Liver (tissue), 9 donors: Measurements from ENCODE around the gene SLC5A6. TPM values are rescaled to one million over a fixed set of nuclear protein-coding genes. Genes with fewer than 3 reads are reported as not detected.

Experiments
- DNase-seq: peaks from one replicate; pipeline ENCODE4 v3.0.0-alpha.2; 2017; ENCODE audit warnings: low spot score
- H3K27ac ChIP-seq, 2 donors: one replicate each; pipeline ENCODE4 v1.7.0; 2013; ENCODE audit warnings: inconsistent platforms in 2 of 2, low read length in 2 of 2, control low read depth in 1 of 2, low read depth in 1 of 2, mild to moderate bottlenecking in 1 of 2
- H3K27me3 ChIP-seq, 4 donors: one replicate each; pipeline versions ENCODE4 v1.6.1 to v1.7.0; 2013; ENCODE audit warnings: low read length in 3 of 4, inconsistent platforms in 1 of 4, mild to moderate bottlenecking in 1 of 4, moderate library complexity in 1 of 4; ENCODE audit not compliant: control insufficient read depth in 4 of 4, insufficient read depth in 4 of 4
- H3K36me3 ChIP-seq, 4 donors: one replicate each; pipeline versions ENCODE4 v1.6.1 to v1.7.0; 2013; ENCODE audit warnings: low read length in 3 of 4, mild to moderate bottlenecking in 3 of 4, low read depth in 1 of 4, moderate library complexity in 1 of 4; ENCODE audit not compliant: control insufficient read depth in 4 of 4, insufficient read depth in 3 of 4
- H3K4me1 ChIP-seq, 4 donors: one replicate each; pipeline versions ENCODE4 v1.6.1 to v1.7.0; 2013; ENCODE audit warnings: low read length in 3 of 4, mild to moderate bottlenecking in 3 of 4, moderate library complexity in 1 of 4; ENCODE audit not compliant: control insufficient read depth in 4 of 4, insufficient read depth in 4 of 4
- H3K4me3 ChIP-seq, 3 donors: one replicate each; pipeline versions ENCODE4 v1.6.1 to v1.7.0; 2013; ENCODE audit warnings: low read length in 3 of 3, control low read depth in 1 of 3, low read depth in 1 of 3, mild to moderate bottlenecking in 1 of 3
- H3K9ac ChIP-seq, 2 donors: one replicate each; pipeline ENCODE4 v1.7.0; 2013; ENCODE audit warnings: low read length in 2 of 2, mild to moderate bottlenecking in 2 of 2, moderate library complexity in 2 of 2, control low read depth in 1 of 2, low read depth in 1 of 2
- H3K9me3 ChIP-seq, 4 donors: one replicate each; pipeline versions ENCODE4 v1.6.1 to v1.7.0; 2013; ENCODE audit warnings: low read length in 3 of 4; ENCODE audit not compliant: control insufficient read depth in 4 of 4
- EGR1 ChIP-seq, 2 donors: IDR thresholded peaks; 2 replicates each; pipeline ENCODE4 v1.6.1; 2016 to 2018; ENCODE audit warnings: antibody characterized with exemption in 2 of 2, low read depth in 2 of 2
- FOXA1 ChIP-seq: IDR thresholded peaks from 2 replicates; pipeline ENCODE4 v1.6.1; 2016; ENCODE audit warnings: antibody characterized with exemption
- FOXA2 ChIP-seq: IDR thresholded peaks from 2 replicates; pipeline ENCODE4 v1.6.1; 2016; ENCODE audit warnings: antibody characterized with exemption
- GABPA ChIP-seq, 2 donors: IDR thresholded peaks in 1 of 2; conservative IDR thresholded peaks in 1 of 2; 2 replicates each; pipeline ENCODE4 v1.6.1; 2016; ENCODE audit warnings: antibody characterized with exemption in 2 of 2, mild to moderate bottlenecking in 1 of 2, moderate library complexity in 1 of 2
- HNF4A ChIP-seq, 2 donors: conservative IDR thresholded peaks; 2 replicates each; pipeline ENCODE4 v1.6.1; 2016; ENCODE audit warnings: antibody characterized with exemption in 2 of 2, mild to moderate bottlenecking in 2 of 2
- HNF4G ChIP-seq: IDR thresholded peaks from 2 replicates; pipeline ENCODE4 v1.6.1; 2016; ENCODE audit warnings: antibody characterized with exemption
- JUND ChIP-seq, 2 donors: IDR thresholded peaks; 2 replicates each; pipeline ENCODE4 v1.6.1; 2016; ENCODE audit warnings: antibody characterized with exemption in 2 of 2
- NR2F2 ChIP-seq: IDR thresholded peaks from 2 replicates; pipeline ENCODE4 v1.6.1; 2016; ENCODE audit warnings: antibody characterized with exemption
- RAD21 ChIP-seq, 2 donors: IDR thresholded peaks; 2 replicates each; pipeline ENCODE4 v1.6.1; 2016; ENCODE audit warnings: antibody characterized with exemption in 2 of 2, mild to moderate bottlenecking in 2 of 2
- RXRA ChIP-seq, 2 donors: IDR thresholded peaks; 2 replicates each; pipeline ENCODE4 v1.6.1; 2017 to 2018; ENCODE audit warnings: antibody characterized with exemption in 2 of 2, mild to moderate bottlenecking in 1 of 2
- SP1 ChIP-seq: IDR thresholded peaks from 2 replicates; pipeline ENCODE4 v1.6.1; 2018; ENCODE audit warnings: antibody characterized with exemption, mild to moderate bottlenecking
- TAF1 ChIP-seq: conservative IDR thresholded peaks from 2 replicates; pipeline ENCODE4 v1.6.1; 2016; ENCODE audit warnings: antibody characterized with exemption, mild to moderate bottlenecking
- YY1 ChIP-seq: IDR thresholded peaks from 2 replicates; pipeline ENCODE4 v1.6.1; 2016; ENCODE audit warnings: antibody characterized with exemption, mild to moderate bottlenecking
- WGBS: extraction: QIAGEN DNeasy Blood & Tissue Kit; methylation state at CpG from one replicate; pipeline ENCODE4 v1.1.7; 2013; 5-methylcytosine and 5-hydroxymethylcytosine counted together
- polyA plus RNA-seq, 2 donors: library from polyadenylated mRNA; stranded (reverse) in 1 of 2; unstranded in 1 of 2; fragments of 200-250 nt in 1 of 2; fragments of >200 nt in 1 of 2; fragmentation: Nextera tagmentation in 1 of 2; extraction: Ambion mirVana in 1 of 2; gene quantifications; one replicate each; pipeline versions ENCODE4 v1.2.1 to v1.2.3, GENCODE V29; 2013 to 2015
- total RNA-seq, 2 donors: library from RNA; depleted of rRNA; stranded (reverse); fragments of >200 nt; gene quantifications; one replicate each; pipeline ENCODE4 v1.2.3, GENCODE V29; 2014
- TF ChIP-seq, protein P1 (sequence below): IDR thresholded peaks from 2 replicates; pipeline ENCODE4 v1.6.1; 2016; ENCODE audit warnings: antibody characterized with exemption
- TF ChIP-seq, protein P2 (sequence below): fragments of 150-350 bp; IDR thresholded peaks from 2 replicates; pipeline ENCODE4 v1.5.1; 2017; ENCODE audit warnings: improper control_type of control experiment, low read depth, low read length; ENCODE audit not compliant: missing input control
- TF ChIP-seq, protein P3 (sequence below): IDR thresholded peaks from 2 replicates; pipeline ENCODE4 v1.6.1; 2016; ENCODE audit warnings: antibody characterized with exemption, mild to moderate bottlenecking
- donor health status: healthy.
- donor health status: healthy.
- donor health status: healthy.
- donor health status: healthy.
- donor health status: healthy.

Gene SLC5A6
- total and polyA plus RNA-seq, 4 donors: 12.5 to 217 (median 73.0) TPM

DNA sequence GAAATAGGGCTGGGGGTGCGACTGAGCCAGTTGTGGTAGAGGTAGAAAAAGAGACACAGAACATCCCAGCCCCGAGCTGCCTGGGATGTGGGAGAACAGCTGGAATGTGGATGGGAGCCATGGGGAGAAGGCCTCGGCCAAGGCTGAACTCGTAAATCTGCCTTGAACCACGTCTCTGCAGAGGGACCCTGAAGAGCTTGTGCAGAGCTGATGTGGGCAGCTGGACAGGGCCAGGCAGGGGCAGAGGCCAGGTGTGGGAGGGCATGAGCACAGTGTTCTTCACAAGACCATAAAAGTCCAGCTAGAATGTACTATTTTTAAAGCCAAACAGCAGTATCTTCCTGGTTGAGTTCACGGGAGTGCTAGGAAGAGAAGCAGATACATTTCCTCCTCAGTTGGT lies 57.6 kb downstream of the SLC5A6 start:
- no peak for TF ChIP-seq NR2F2
- TF ChIP-seq, protein P1, sequence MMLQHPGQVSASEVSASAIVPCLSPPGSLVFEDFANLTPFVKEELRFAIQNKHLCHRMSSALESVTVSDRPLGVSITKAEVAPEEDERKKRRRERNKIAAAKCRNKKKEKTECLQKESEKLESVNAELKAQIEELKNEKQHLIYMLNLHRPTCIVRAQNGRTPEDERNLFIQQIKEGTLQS: no peak
- no peak for TF ChIP-seq RXRA (IDR thresholded peaks at IDR 0.05)
- no peak for TF ChIP-seq GABPA (IDR thresholded peaks at IDR 0.05 in 1 of 2, conservative IDR thresholded peaks at IDR 0.05 in 1 of 2)
- TF ChIP-seq JUND (IDR thresholded peaks at IDR 0.05): no peak
- TF ChIP-seq YY1: no peak
- TF ChIP-seq, protein P2, sequence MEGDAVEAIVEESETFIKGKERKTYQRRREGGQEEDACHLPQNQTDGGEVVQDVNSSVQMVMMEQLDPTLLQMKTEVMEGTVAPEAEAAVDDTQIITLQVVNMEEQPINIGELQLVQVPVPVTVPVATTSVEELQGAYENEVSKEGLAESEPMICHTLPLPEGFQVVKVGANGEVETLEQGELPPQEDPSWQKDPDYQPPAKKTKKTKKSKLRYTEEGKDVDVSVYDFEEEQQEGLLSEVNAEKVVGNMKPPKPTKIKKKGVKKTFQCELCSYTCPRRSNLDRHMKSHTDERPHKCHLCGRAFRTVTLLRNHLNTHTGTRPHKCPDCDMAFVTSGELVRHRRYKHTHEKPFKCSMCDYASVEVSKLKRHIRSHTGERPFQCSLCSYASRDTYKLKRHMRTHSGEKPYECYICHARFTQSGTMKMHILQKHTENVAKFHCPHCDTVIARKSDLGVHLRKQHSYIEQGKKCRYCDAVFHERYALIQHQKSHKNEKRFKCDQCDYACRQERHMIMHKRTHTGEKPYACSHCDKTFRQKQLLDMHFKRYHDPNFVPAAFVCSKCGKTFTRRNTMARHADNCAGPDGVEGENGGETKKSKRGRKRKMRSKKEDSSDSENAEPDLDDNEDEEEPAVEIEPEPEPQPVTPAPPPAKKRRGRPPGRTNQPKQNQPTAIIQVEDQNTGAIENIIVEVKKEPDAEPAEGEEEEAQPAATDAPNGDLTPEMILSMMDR: no peak
- no peak for TF ChIP-seq TAF1
- H3K4me1 ChIP-seq: no peaks in the 10 kb centered on the region
- no peaks in the 10 kb centered on the region for H3K27me3 ChIP-seq
- no peaks in the 10 kb centered on the region for H3K36me3 ChIP-seq
- no peak overlapping the region for H3K27ac ChIP-seq
- H3K9ac ChIP-seq: no peak overlapping the region
- DNase-seq: no peak
- no peaks in the 10 kb centered on the region for H3K9me3 ChIP-seq
- WGBS: 91% methylated on average over 6 of the region's 6 CpGs
- no peak overlapping the region for H3K4me3 ChIP-seq

DNA sequence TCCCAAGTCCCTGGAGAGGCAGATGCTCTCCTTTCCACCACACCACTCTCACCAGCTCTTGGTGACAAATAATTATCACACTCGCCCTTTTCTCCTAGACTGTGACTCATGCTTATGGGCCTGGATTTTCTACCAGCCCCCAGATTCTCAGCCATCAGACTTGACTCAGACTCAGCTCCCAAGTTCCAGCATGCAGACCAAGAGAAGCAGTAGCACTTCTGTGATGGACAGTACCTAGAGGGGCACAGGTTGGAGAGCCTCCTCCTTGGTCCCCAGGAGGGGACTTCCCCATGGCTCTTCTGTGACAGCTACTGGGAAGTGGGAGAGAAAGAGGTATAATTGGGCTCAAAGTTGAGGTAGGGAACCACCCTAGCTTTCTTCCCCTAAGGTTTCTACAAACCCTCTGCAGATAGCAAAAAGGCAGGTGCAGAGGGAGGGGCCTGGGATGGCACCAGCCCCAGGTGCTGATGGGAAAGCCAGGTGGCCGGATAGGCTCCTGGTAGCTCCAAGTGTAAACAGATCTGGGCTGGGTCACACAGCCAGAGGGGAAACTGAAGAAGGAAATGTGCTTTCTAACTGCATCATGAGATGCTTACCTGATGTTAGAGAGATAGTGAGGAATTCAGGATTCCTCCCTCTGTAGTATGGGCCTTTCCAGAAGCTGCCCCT lies 59.1 kb downstream of the SLC5A6 start:
- H3K9ac ChIP-seq: no peak overlapping the region
- no peak for DNase-seq
- H3K4me3 ChIP-seq: no peak overlapping the region
- no peak overlapping the region for H3K27ac ChIP-seq
- WGBS: 69% methylated on average over 2 of the region's 2 CpGs
- TF ChIP-seq SP1 (no peak), HNF4A (conservative IDR thresholded peaks at IDR 0.05) (no peak), GABPA (IDR thresholded peaks at IDR 0.05 in 1 of 2, conservative IDR thresholded peaks at IDR 0.05 in 1 of 2) (no peak), FOXA2 (no peak), RAD21 (IDR thresholded peaks at IDR 0.05) (no peak), EGR1 (IDR thresholded peaks at IDR 0.05; ENCODE audit: low read depth in 2 of 2) (no peak), FOXA1 (no peak), HNF4G (no peak), RXRA (IDR thresholded peaks at IDR 0.05) (no peak)
- TF ChIP-seq, protein P3, sequence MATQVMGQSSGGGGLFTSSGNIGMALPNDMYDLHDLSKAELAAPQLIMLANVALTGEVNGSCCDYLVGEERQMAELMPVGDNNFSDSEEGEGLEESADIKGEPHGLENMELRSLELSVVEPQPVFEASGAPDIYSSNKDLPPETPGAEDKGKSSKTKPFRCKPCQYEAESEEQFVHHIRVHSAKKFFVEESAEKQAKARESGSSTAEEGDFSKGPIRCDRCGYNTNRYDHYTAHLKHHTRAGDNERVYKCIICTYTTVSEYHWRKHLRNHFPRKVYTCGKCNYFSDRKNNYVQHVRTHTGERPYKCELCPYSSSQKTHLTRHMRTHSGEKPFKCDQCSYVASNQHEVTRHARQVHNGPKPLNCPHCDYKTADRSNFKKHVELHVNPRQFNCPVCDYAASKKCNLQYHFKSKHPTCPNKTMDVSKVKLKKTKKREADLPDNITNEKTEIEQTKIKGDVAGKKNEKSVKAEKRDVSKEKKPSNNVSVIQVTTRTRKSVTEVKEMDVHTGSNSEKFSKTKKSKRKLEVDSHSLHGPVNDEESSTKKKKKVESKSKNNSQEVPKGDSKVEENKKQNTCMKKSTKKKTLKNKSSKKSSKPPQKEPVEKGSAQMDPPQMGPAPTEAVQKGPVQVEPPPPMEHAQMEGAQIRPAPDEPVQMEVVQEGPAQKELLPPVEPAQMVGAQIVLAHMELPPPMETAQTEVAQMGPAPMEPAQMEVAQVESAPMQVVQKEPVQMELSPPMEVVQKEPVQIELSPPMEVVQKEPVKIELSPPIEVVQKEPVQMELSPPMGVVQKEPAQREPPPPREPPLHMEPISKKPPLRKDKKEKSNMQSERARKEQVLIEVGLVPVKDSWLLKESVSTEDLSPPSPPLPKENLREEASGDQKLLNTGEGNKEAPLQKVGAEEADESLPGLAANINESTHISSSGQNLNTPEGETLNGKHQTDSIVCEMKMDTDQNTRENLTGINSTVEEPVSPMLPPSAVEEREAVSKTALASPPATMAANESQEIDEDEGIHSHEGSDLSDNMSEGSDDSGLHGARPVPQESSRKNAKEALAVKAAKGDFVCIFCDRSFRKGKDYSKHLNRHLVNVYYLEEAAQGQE: no peak
- TF ChIP-seq, protein P1: no peak
- TF ChIP-seq, protein P2: no peak
- no peaks in the 10 kb centered on the region for H3K4me1 ChIP-seq
- no peaks in the 10 kb centered on the region for H3K36me3 ChIP-seq
- no peaks in the 10 kb centered on the region for H3K27me3 ChIP-seq
- H3K9me3 ChIP-seq: no peaks in the 10 kb centered on the region
